Activated T-helper 1 cell treated with anti-CD3 and anti-CD28 coated beads, Interleukin-12 subunit alpha, Interleukin-12 subunit beta, Interleukin-2, Interleukin-4 antibody, amounts not matched to agents 30 ng/mL and 10 ng/mL and 1 ng/mL, durations not matched to agents 14 hours and 24 hours and 36 hours (primary cell): ENCODE measurements around the gene SEMA5B. TPM values are rescaled to one million over a fixed set of nuclear protein-coding genes. Genes with fewer than 3 reads are reported as not detected.

Experiments used
- DNase-seq: peaks from one replicate; pipeline ENCODE4 v3.0.0; 2021; ENCODE audit warnings: low spot score
- H3K27ac Mint-ChIP-seq: one replicate; pipeline ENCODE4 v1.8.0; 2021; ENCODE audit warnings: mild to moderate bottlenecking, mixed read lengths
- H3K27me3 Mint-ChIP-seq: one replicate; pipeline ENCODE4 v1.8.0; 2022; ENCODE audit warnings: mild to moderate bottlenecking, moderate library complexity, mixed read lengths; ENCODE audit not compliant: insufficient read depth
- H3K36me3 Mint-ChIP-seq: one replicate; pipeline ENCODE4 v1.8.0; 2021; ENCODE audit warnings: low read depth, mixed read lengths
- H3K4me1 Mint-ChIP-seq: one replicate; pipeline ENCODE4 v1.8.0; 2021; ENCODE audit warnings: low read depth, mixed read lengths
- H3K4me3 Mint-ChIP-seq: one replicate; pipeline ENCODE4 v1.8.0; 2021; ENCODE audit warnings: mild to moderate bottlenecking, moderate library complexity, mixed read lengths
- H3K9me3 Mint-ChIP-seq: one replicate; pipeline ENCODE4 v1.8.0; 2021; ENCODE audit warnings: mixed read lengths
- intact Hi-C: fragments of 100-400 bp; cut with micrococcal nuclease; formaldehyde crosslinking; loops from one replicate; pipeline ENCODE4 v1.15.1; 2024
- total RNA-seq: library from RNA; stranded (reverse); gene quantifications from 2 replicates; pipeline ENCODE4 v1.2.3, GENCODE V29; 2022

SEMA5B gene
- total RNA-seq, 1 donor from 2014 or later = not detected

GRCh38 chr3:123013876-123014275, 13.7 kb downstream of the SEMA5B start:
- H3K27ac Mint-ChIP-seq = no peak overlapping the region
- peaks cover 39% of the 10 kb centered on the region for H3K27me3 Mint-ChIP-seq

GRCh38 chr3:123012652-123013051, 14.9 kb downstream of the SEMA5B start:
- no peak overlapping the region for H3K4me3 Mint-ChIP-seq
- H3K9me3 Mint-ChIP-seq = no peaks in the 10 kb centered on the region
- no peak overlapping the region for H3K27ac Mint-ChIP-seq
- intact Hi-C loops = no loop called here
- no peaks in the 10 kb centered on the region for H3K36me3 Mint-ChIP-seq
- H3K4me1 Mint-ChIP-seq = no peaks in the 10 kb centered on the region
- H3K27me3 Mint-ChIP-seq = peaks cover 40% of the 10 kb centered on the region
- DNase-seq = no peak

More at GRCh38 chr3:123013876-123014275, 13.7 kb downstream of the SEMA5B start:
- Mint-ChIP-seq H3K4me3 (no peak overlapping the region), H3K9me3 (no peaks in the 10 kb centered on the region), H3K36me3 (no peaks in the 10 kb centered on the region), H3K4me1 (no peaks in the 10 kb centered on the region)
- no peak for DNase-seq
- intact Hi-C loops = no loop called here

GRCh38 chr3:123011447-123011846, 16.1 kb downstream of the SEMA5B start:
- Mint-ChIP-seq H3K27me3 (peaks cover 37% of the 10 kb centered on the region), H3K4me1 (no peaks in the 10 kb centered on the region), H3K27ac (no peak overlapping the region), H3K36me3 (no peaks in the 10 kb centered on the region), H3K9me3 (no peaks in the 10 kb centered on the region), H3K4me3 (no peak overlapping the region)
- no peak for DNase-seq
- intact Hi-C loops = no loop called here

GRCh38 chr3:123008840-123009239, 18.7 kb downstream of the SEMA5B start:
- Mint-ChIP-seq H3K27me3 (peaks cover 36% of the 10 kb centered on the region), H3K27ac (no peak overlapping the region), H3K4me3 (no peak overlapping the region), H3K36me3 (no peaks in the 10 kb centered on the region), H3K9me3 (no peaks in the 10 kb centered on the region), H3K4me1 (no peaks in the 10 kb centered on the region)
- no peak for DNase-seq
- intact Hi-C loops = no loop called here

- DNase-seq = no peak
- Mint-ChIP-seq H3K4me1 (peaks cover 5% of the 10 kb centered on the region), H3K36me3 (no peaks in the 10 kb centered on the region), H3K27ac (no peak overlapping the region), H3K27me3 (peaks cover 40% of the 10 kb centered on the region), H3K4me3 (no peak overlapping the region), H3K9me3 (no peaks in the 10 kb centered on the region)
- intact Hi-C loops = no loop called here
These were observed 21.0 kb downstream of the SEMA5B start for GRCh38 chr3:123006609-123007008.

GRCh38 chr3:123005291-123005690, 22.3 kb downstream of the SEMA5B start:
- Mint-ChIP-seq H3K27me3 (peaks cover 38% of the 10 kb centered on the region), H3K36me3 (no peaks in the 10 kb centered on the region), H3K4me3 (no peak overlapping the region), H3K27ac (no peak overlapping the region), H3K9me3 (no peaks in the 10 kb centered on the region), H3K4me1 (peaks cover 5% of the 10 kb centered on the region)
- no peak for DNase-seq
- intact Hi-C loops = no loop called here

GRCh38 chr3:123004201-123004918, 23.2 kb downstream of the SEMA5B start:
- H3K27ac Mint-ChIP-seq = no peak overlapping the region

GRCh38 chr3:123002749-123003497, 24.6 kb downstream of the SEMA5B start:
- Mint-ChIP-seq H3K36me3 (no peaks in the 10 kb centered on the region), H3K9me3 (no peaks in the 10 kb centered on the region), H3K27me3 (peaks cover 19% of the 10 kb centered on the region), H3K4me3 (no peak overlapping the region), H3K27ac (no peak overlapping the region), H3K4me1 (peaks cover 5% of the 10 kb centered on the region)
- intact Hi-C loops = no loop called here
- DNase-seq = no peak

More at GRCh38 chr3:123004201-123004918, 23.2 kb downstream of the SEMA5B start:
- no peak for DNase-seq
- Mint-ChIP-seq H3K9me3 (no peaks in the 10 kb centered on the region), H3K27me3 (peaks cover 32% of the 10 kb centered on the region), H3K4me3 (no peak overlapping the region), H3K36me3 (no peaks in the 10 kb centered on the region), H3K4me1 (peaks cover 5% of the 10 kb centered on the region)
- intact Hi-C loops = no loop called here

- Mint-ChIP-seq H3K27ac (no peak overlapping the region), H3K9me3 (no peaks in the 10 kb centered on the region), H3K36me3 (no peaks in the 10 kb centered on the region), H3K27me3 (peaks cover 19% of the 10 kb centered on the region), H3K4me3 (no peak overlapping the region), H3K4me1 (peaks cover 5% of the 10 kb centered on the region)
- intact Hi-C loops = no loop called here
- DNase-seq = no peak
These were observed 25.3 kb downstream of the SEMA5B start for GRCh38 chr3:123002100-123002748.

- intact Hi-C loops = no loop called here
- Mint-ChIP-seq H3K27me3 (peaks cover 14% of the 10 kb centered on the region), H3K27ac (no peak overlapping the region), H3K36me3 (no peaks in the 10 kb centered on the region), H3K4me1 (peaks cover 5% of the 10 kb centered on the region), H3K4me3 (no peak overlapping the region), H3K9me3 (no peaks in the 10 kb centered on the region)
- no peak for DNase-seq
These were observed 28.7 kb downstream of the SEMA5B start for GRCh38 chr3:122998856-122999255.

GRCh38 chr3:122998206-122998605, 29.4 kb downstream of the SEMA5B start:
- no peaks in the 10 kb centered on the region for H3K36me3 Mint-ChIP-seq
- peaks cover 3% of the 10 kb centered on the region for H3K4me1 Mint-ChIP-seq
- no peaks in the 10 kb centered on the region for H3K9me3 Mint-ChIP-seq
- H3K27me3 Mint-ChIP-seq = peaks cover 16% of the 10 kb centered on the region
- no peak overlapping the region for H3K4me3 Mint-ChIP-seq
- DNase-seq = no peak
- H3K27ac Mint-ChIP-seq = no peak overlapping the region
- intact Hi-C loops = no loop called here

GRCh38 chr3:122996038-122996580, 31.5 kb downstream of the SEMA5B start:
- intact Hi-C loops = no loop called here
- H3K27me3 Mint-ChIP-seq = peaks cover 11% of the 10 kb centered on the region
- no peak overlapping the region for H3K27ac Mint-ChIP-seq
- no peaks in the 10 kb centered on the region for H3K36me3 Mint-ChIP-seq
- DNase-seq = no peak
- no peak overlapping the region for H3K4me3 Mint-ChIP-seq
- no peaks in the 10 kb centered on the region for H3K9me3 Mint-ChIP-seq
- no peaks in the 10 kb centered on the region for H3K4me1 Mint-ChIP-seq

GRCh38 chr3:122994954-122995353, 32.6 kb downstream of the SEMA5B start:
- Mint-ChIP-seq H3K27ac (no peak overlapping the region), H3K9me3 (no peaks in the 10 kb centered on the region), H3K27me3 (peaks cover 10% of the 10 kb centered on the region), H3K36me3 (no peaks in the 10 kb centered on the region), H3K4me1 (no peaks in the 10 kb centered on the region), H3K4me3 (no peak overlapping the region)
- DNase-seq = no peak
- intact Hi-C loops = no loop called here
